ENCODE data around the gene ZNF280A. TPM values are rescaled to one million over a fixed set of nuclear protein-coding genes. Genes with fewer than 3 reads are reported as not detected.

Gene ZNF280A
- total and polyA plus RNA-seq, 10 donors, result 0.51 TPM; not detected in 9

DNA sequence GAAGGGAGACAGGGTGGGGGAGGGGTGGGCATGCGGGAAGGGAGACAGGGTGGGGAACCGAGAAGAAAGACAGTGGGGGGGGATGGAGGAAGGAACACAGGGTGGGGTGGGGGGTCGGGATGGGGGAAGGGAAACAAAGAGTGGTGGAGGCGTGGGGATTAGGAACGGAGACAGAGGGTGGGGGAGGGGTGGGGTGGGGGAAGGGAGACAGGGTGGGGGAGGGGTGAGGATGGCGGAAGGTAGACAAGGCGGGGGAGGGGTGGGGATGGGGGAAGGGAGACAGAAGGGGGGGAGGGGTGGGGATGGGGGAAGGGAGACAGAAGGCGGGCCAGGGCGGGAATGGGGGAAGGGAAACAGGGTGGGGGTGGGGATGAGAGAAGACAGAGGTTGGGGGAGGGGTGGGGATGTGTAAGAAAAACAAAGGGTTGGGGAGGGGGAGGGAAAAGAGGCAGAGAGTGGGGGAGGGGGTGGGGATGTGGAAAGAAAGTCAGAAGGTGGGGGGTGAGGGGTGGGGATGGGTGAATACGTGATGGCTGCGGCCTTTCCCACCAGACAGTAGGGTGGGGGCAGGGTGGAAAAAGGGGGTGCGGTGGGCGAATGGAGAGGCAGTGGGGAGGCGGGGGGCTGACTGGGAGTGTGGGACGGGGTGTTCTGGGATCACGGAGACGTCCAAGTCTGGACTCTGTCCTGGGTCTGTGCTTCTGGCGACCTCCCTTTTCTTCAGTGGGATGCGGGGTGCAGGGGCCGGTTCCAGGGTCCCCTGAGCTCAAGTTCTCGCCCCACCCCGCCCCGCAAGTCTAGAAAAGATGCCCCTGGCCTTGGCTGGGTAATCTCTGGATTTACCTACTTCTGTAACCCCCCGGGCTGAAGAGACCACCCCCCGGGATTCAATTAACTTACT, 38.3 kb upstream of the ZNF280A start:
- Histone ChIP-seq H3K9me3 (no peaks in the 10 kb centered on the region), H3K36me3 (no peaks in the 10 kb centered on the region), H3K4me3 (no peak overlapping the region), H3K4me1 (peaks cover 0 to 10% (median 3%) of the 10 kb centered on the region in 6 donors), H3K27ac (no peak overlapping the region), H3K27me3 (replicated peaks in 1 of 7) (peaks cover 0 to 4% (median 0%) of the 10 kb centered on the region in 7 donors)
- DNase-seq, result no peak
- intact Hi-C loops (cut with DNase I; ENCODE audit: low total_unique reads), result no loop called here
- WGBS, 5 donors, result 79 to 91% (median 82%) methylated on average over 16 to 25 of the region's 25 CpGs
- TF ChIP-seq CTCF (IDR thresholded peaks at IDR 0.05 in 8 of 11, conservative IDR thresholded peaks at IDR 0.05 in 3 of 11) (no peak), POLR2AphosphoS5 (IDR thresholded peaks at IDR 0.05) (no peak), POLR2A (IDR thresholded peaks at IDR 0.05) (no peak)

DNA sequence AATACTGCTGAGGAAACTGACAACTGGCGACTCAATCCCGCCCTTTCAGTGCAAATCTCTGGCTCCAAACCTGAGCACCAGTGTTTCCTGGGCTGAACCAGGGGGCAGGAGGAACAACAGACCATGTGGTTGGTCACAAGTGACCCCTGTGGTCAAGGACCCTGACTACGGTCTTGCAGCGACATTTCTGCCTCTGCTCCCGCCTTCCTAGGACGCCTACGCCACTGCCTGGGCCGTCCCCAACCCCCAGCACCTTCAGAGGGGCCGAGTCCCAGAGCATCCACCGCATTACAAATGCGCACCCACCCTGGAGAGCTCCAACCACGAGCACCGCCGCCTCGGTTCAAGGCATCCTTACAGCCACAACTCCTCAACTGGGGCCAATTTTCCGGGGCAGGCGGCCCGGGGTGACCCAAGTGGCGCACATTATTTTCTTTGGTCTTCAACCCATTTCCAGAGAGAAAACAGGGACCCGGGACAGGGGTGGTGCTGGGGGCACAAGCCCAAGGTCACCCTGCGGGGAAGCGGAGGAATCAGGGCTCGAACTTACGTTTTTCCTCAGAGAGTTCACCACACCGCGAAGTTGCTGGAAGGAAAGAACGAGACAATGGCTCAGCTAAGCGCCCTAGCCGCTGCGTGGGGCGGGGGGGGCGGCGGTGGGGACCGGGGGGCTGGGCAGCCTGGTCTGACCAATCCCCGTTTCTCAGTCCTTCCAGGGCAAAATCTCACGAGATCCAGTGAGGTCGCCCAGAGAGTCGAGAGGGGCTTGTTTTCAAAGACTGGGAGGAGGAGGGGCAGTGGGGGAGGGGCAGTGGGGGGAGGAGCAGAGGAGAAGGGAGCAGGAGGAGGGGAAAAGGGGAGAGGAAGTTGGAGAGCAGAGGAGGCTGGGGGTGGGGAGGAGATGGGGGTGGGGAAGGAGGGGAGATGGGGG, 37.2 kb upstream of the ZNF280A start:
- intact Hi-C loops (cut with DNase I; ENCODE audit: low total_unique reads), result no loop called here
- DNase-seq, result no peak
- no peaks in the 10 kb centered on the region for H3K36me3 ChIP-seq
- peaks cover 0 to 4% (median 0%) of the 10 kb centered on the region in 7 donors for H3K27me3 ChIP-seq (replicated peaks in 1 of 7)
- no peak overlapping the region for H3K27ac ChIP-seq
- H3K4me3 ChIP-seq, result no peak overlapping the region
- peaks cover 0 to 10% (median 3%) of the 10 kb centered on the region in 6 donors for H3K4me1 ChIP-seq
- H3K9me3 ChIP-seq, result no peaks in the 10 kb centered on the region
- no peak for TF ChIP-seq POLR2A (IDR thresholded peaks at IDR 0.05)
- TF ChIP-seq CTCF (IDR thresholded peaks at IDR 0.05 in 8 of 11, conservative IDR thresholded peaks at IDR 0.05 in 3 of 11), result no peak
- TF ChIP-seq POLR2AphosphoS5 (IDR thresholded peaks at IDR 0.05), result no peak
- WGBS, 5 donors, result 89 to 92% (median 90%) methylated on average over 34 to 38 of the region's 38 CpGs

- Histone ChIP-seq H3K4me3 (no peak overlapping the region), H3K36me3 (no peaks in the 10 kb centered on the region), H3K4me1 (peaks cover 0 to 10% (median 3%) of the 10 kb centered on the region in 6 donors), H3K27me3 (replicated peaks in 1 of 7) (peaks cover 0 to 4% (median 0%) of the 10 kb centered on the region in 7 donors), H3K9me3 (no peaks in the 10 kb centered on the region), H3K27ac (no peak overlapping the region)
- 88 to 94% (median 92%) methylated on average over 14 of the region's 14 CpGs for WGBS, 5 donors
- intact Hi-C loops (cut with DNase I; ENCODE audit: low total_unique reads), result no loop called here
- no peak for DNase-seq
- TF ChIP-seq POLR2A (IDR thresholded peaks at IDR 0.05), result no peak
- no peak for TF ChIP-seq CTCF (IDR thresholded peaks at IDR 0.05 in 8 of 11, conservative IDR thresholded peaks at IDR 0.05 in 3 of 11)
- TF ChIP-seq POLR2AphosphoS5 (IDR thresholded peaks at IDR 0.05), result no peak
Measured at GRCh38 chr22:22556578-22556977, 36.5 kb upstream of the ZNF280A start.
